K562 (cell line): Measurements from ENCODE around the gene UBE2G2. TPM values are rescaled to one million over a fixed set of nuclear protein-coding genes. Genes with fewer than 3 reads are reported as not detected.
A peak's percentile ranks its signal among the peaks of the same experiment; 100 is the strongest.

Experiments
- ARID3A ChIP-seq: IDR thresholded peaks from 2 replicates; pipeline ENCODE4 v1.6.1; 2012; ENCODE audit warnings: low read depth, low read length, improper control_type of control experiment, borderline replicate concordance
- ATF4 ChIP-seq: fragments of 450-650 bp; formaldehyde crosslinking; IDR thresholded peaks from 2 replicates; pipeline ENCODE4 v1.4.0; 2022; ENCODE audit warnings: mild to moderate bottlenecking, moderate library complexity
- DMBX1 ChIP-seq: fragments of 250-450 bp; sonication (Bioruptor Pico); IDR thresholded peaks from 2 replicates; pipeline ENCODE4 v1.8.0; 2022; ENCODE audit warnings: inconsistent platforms, mild to moderate bottlenecking, moderate library complexity, borderline replicate concordance
- EP300 ChIP-seq: IDR thresholded peaks from 2 replicates; pipeline ENCODE4 v1.6.1; 2012; ENCODE audit warnings: low read length, improper control_type of control experiment
- FOXO4 ChIP-seq: fragments of 450-650 bp; formaldehyde crosslinking; IDR thresholded peaks from 2 replicates; pipeline ENCODE4 v1.4.0; 2020; ENCODE audit warnings: mild to moderate bottlenecking, moderate library complexity
- GATAD2B ChIP-seq: fragments of 450-650 bp; IDR thresholded peaks from 2 replicates; pipeline ENCODE4 v1.6.1; 2017; ENCODE audit warnings: mild to moderate bottlenecking, borderline replicate concordance
- HDAC3 ChIP-seq: fragments of 450-650 bp; IDR thresholded peaks from 2 replicates; pipeline ENCODE4 v1.6.1; 2018; ENCODE audit warnings: borderline replicate concordance, mild to moderate bottlenecking, moderate library complexity; ENCODE audit not compliant: partially characterized antibody
- ILK ChIP-seq: fragments of 450-650 bp; IDR thresholded peaks from 2 replicates; pipeline ENCODE4 v1.6.1; 2016; ENCODE audit warnings: missing genetic modification characterization, low read depth, mild to moderate bottlenecking, missing compliant biosample characterization, moderate library complexity, borderline replicate concordance
- KDM1A ChIP-seq, 2 experiments: fragments of 450-650 bp; IDR thresholded peaks; 2 replicates each; pipeline ENCODE4 v1.6.1; 2016; ENCODE audit warnings: mild to moderate bottlenecking in 2 of 2
- L3MBTL2 ChIP-seq: fragments of 450-650 bp; IDR thresholded peaks from 2 replicates; pipeline ENCODE4 v1.6.1; 2016; ENCODE audit warnings: mild to moderate bottlenecking, moderate library complexity
- NR2C2 ChIP-seq, 2 experiments: fragments of 200-800 bp in 1 of 2; sonication (Bioruptor generic) in 1 of 2; sonication (generic) in 1 of 2; formaldehyde crosslinking in 1 of 2; IDR thresholded peaks; 2 replicates each; pipeline versions ENCODE4 v1.6.1 to v1.8.0; 2016 to 2022; ENCODE audit warnings: mild to moderate bottlenecking in 1 of 2, missing compliant biosample characterization in 1 of 2, missing genetic modification characterization in 1 of 2, missing genetic modification reagents in 1 of 2
- TRIM24 ChIP-seq, 2 experiments: fragments of 450-650 bp; IDR thresholded peaks; 2 replicates each; pipeline ENCODE4 v1.6.1; 2016
- U2AF2 ChIP-seq: fragments of 200-400 bp; formaldehyde crosslinking; optimal IDR thresholded peaks from 2 replicates; pipeline ENCODE3; 2017; ENCODE audit warnings: low read depth, mild to moderate bottlenecking, low read length
- ZBTB11 ChIP-seq, 3 experiments: fragments of 200-800 bp in 1 of 3; fragments of 250-450 bp in 1 of 3; fragments of 450-650 bp in 1 of 3; sonication (Bioruptor Pico) in 1 of 3; sonication (Bioruptor generic) in 1 of 3; formaldehyde crosslinking in 1 of 3; IDR thresholded peaks; 2 replicates each; pipeline versions ENCODE4 v1.6.1 to v1.8.0; 2016 to 2022; ENCODE audit warnings: mild to moderate bottlenecking in 2 of 3, missing genetic modification characterization in 2 of 3, missing compliant biosample characterization in 1 of 3, moderate library complexity in 1 of 3
- ZNF165 ChIP-seq: fragments of 250-450 bp; sonication (Bioruptor Pico); IDR thresholded peaks from 2 replicates; pipeline ENCODE4 v1.4.0; 2020; ENCODE audit warnings: borderline replicate concordance
- ZNF175 ChIP-seq: fragments of 200-800 bp; sonication (Bioruptor generic); IDR thresholded peaks from 2 replicates; pipeline ENCODE4 v1.6.1; 2016; ENCODE audit warnings: low read depth, mild to moderate bottlenecking, missing genetic modification characterization, missing compliant biosample characterization
- ZNF24 ChIP-seq: fragments of 450-650 bp; IDR thresholded peaks from 2 replicates; pipeline ENCODE4 v1.6.1; 2016
- ZNF280A ChIP-seq: fragments of 450-650 bp; IDR thresholded peaks from 2 replicates; pipeline ENCODE4 v1.6.1; 2018; ENCODE audit warnings: mild to moderate bottlenecking, low read depth; ENCODE audit not compliant: partially characterized antibody
- ZNF695 ChIP-seq: fragments of 450-650 bp; formaldehyde crosslinking; IDR thresholded peaks from 2 replicates; pipeline ENCODE4 v1.4.0; 2020; ENCODE audit warnings: mild to moderate bottlenecking, moderate library complexity
- polyA plus RNA-seq, 8 experiments: library from polyadenylated mRNA; depleted of rRNA in 4 of 8; stranded (reverse) in 5 of 8; unstranded in 3 of 8; fragments of >200 nt; fragmentation: Nextera tagmentation in 2 of 8; fragmentation: Illumina TruSeq in 1 of 8; extraction: Ambion mirVana in 2 of 8; extraction: Trizol in 1 of 8; gene quantifications; 2 replicates each; pipeline versions ENCODE4 v1.2.1 to v1.2.3, GENCODE V29; 2011 to 2014; ENCODE audit warnings: inconsistent platforms in 1 of 8, missing spikeins in 1 of 8
- total RNA-seq, 7 experiments: library from RNA; depleted of rRNA in 6 of 7; stranded (reverse); fragments of >200 nt in 6 of 7; fragmentation: Illumina TruSeq in 2 of 7; extraction: Trizol in 2 of 7; gene quantifications; 2 replicates each; pipeline versions ENCODE4 v1.2.1 to v1.2.3, GENCODE V29; 2011 to 2021; ENCODE audit warnings: low replicate concordance in 1 of 7

UBE2G2 gene
- total and polyA plus RNA-seq, 9 of the 15 experiments (the other 6 are each of a cell fraction or from before 2014, with no cell fraction given) = 47.5 to 225 (median 140) TPM

- TF ChIP-seq KDM1A (IDR thresholded peaks at IDR 0.05) (no peak), EP300 (no peak), ILK (tag) (no peak), TRIM24 (IDR thresholded peaks at IDR 0.05) (peak in 1 of 2 experiments; percentile 75; a peak in 1 of 4 replicates), ZNF695 (no peak), L3MBTL2 (peak; percentile 74), HDAC3 (no peak), NR2C2 (CRISPR knock-in tag; IDR thresholded peaks at IDR 0.05) (no peak), NR2C2 (tag; IDR thresholded peaks at IDR 0.05) (0 out of 2 replicates have a peak, but pooled peaks have one; percentile 28), ARID3A (no peak), ZNF24 (no peak), FOXO4 (no peak), DMBX1 (CRISPR knock-in tag) (peak; percentile 83; the same call in 1 of the 2 replicates), ZNF280A (no peak), ATF4 (CRISPR knock-in tag) (peak; percentile 77; the same call in 1 of the 2 replicates), U2AF2 (no peak), GATAD2B (no peak), ZBTB11 (CRISPR knock-in tag; IDR thresholded peaks at IDR 0.05) (no peak), ZNF175 (CRISPR knock-in tag) (peak; percentile 83), ZNF165 (CRISPR knock-in tag) (no peak)
These were observed 23.5 kb downstream of the UBE2G2 start (continued) for GRCh38 chr21:44778094-44778493.
